K562 (cell line): ENCODE data around the gene FAM83E. TPM values are rescaled to one million over a fixed set of nuclear protein-coding genes. Genes with fewer than 3 reads are reported as not detected.

Source experiments
- ASH1L ChIP-seq: fragments of 450-650 bp; IDR thresholded peaks from 2 replicates; pipeline ENCODE4 v1.6.1; 2018; ENCODE audit warnings: borderline replicate concordance, mild to moderate bottlenecking, low read depth; ENCODE audit not compliant: partially characterized antibody
- GMEB1 ChIP-seq: fragments of 250-450 bp; sonication (Bioruptor Pico); IDR thresholded peaks from 2 replicates; pipeline ENCODE4 v1.4.0; 2020; ENCODE audit warnings: mild to moderate bottlenecking
- PHB2 ChIP-seq: fragments of 450-650 bp; IDR thresholded peaks from 2 replicates; pipeline ENCODE4 v1.6.1; 2017; ENCODE audit warnings: low read depth
- SRSF3 ChIP-seq: fragments of 200-400 bp; formaldehyde crosslinking; IDR thresholded peaks from 2 replicates; pipeline ENCODE4 v1.6.1; 2016; ENCODE audit warnings: mild to moderate bottlenecking, low read length, moderate library complexity; ENCODE audit not compliant: insufficient read depth
- STAT6 ChIP-seq: sonication (generic); formaldehyde crosslinking; IDR thresholded peaks from 2 replicates; pipeline ENCODE4 v1.8.1; 2023; ENCODE audit warnings: mild to moderate bottlenecking, missing genetic modification reagents
- TCF7 ChIP-seq: sonication (generic); IDR thresholded peaks from 2 replicates; pipeline ENCODE4 v1.6.1; 2016; ENCODE audit warnings: antibody characterized with exemption, borderline replicate concordance
- ZBTB49 ChIP-seq: sonication (generic); formaldehyde crosslinking; IDR thresholded peaks from 2 replicates; pipeline ENCODE4 v1.8.0; 2022; ENCODE audit warnings: missing genetic modification reagents, mild to moderate bottlenecking, borderline replicate concordance
- ZNF121 ChIP-seq: sonication (generic); formaldehyde crosslinking; conservative IDR thresholded peaks from 2 replicates; pipeline ENCODE4 v1.8.0; 2022; ENCODE audit warnings: missing genetic modification reagents
- ZNF140 ChIP-seq: fragments of 250-450 bp; sonication (Bioruptor Pico); IDR thresholded peaks from 2 replicates; pipeline ENCODE4 v1.8.0; 2021; ENCODE audit warnings: moderate library complexity, mild to moderate bottlenecking, inconsistent platforms
- polyA plus RNA-seq, 8 experiments: library from polyadenylated mRNA; depleted of rRNA in 4 of 8; stranded (reverse) in 5 of 8; unstranded in 3 of 8; fragments of >200 nt; fragmentation: Nextera tagmentation in 2 of 8; fragmentation: Illumina TruSeq in 1 of 8; extraction: Ambion mirVana in 2 of 8; extraction: Trizol in 1 of 8; gene quantifications; 2 replicates each; pipeline versions ENCODE4 v1.2.1 to v1.2.3, GENCODE V29; 2011 to 2014; ENCODE audit warnings: inconsistent platforms in 1 of 8, missing spikeins in 1 of 8
- total RNA-seq, 7 experiments: library from RNA; depleted of rRNA in 6 of 7; stranded (reverse); fragments of >200 nt in 6 of 7; fragmentation: Illumina TruSeq in 2 of 7; extraction: Trizol in 2 of 7; gene quantifications; 2 replicates each; pipeline versions ENCODE4 v1.2.1 to v1.2.3, GENCODE V29; 2011 to 2021; ENCODE audit warnings: low replicate concordance in 1 of 7
- TF ChIP-seq, protein P1 (sequence below): fragments of 250-450 bp; sonication (Bioruptor Pico); IDR thresholded peaks from 2 replicates; pipeline ENCODE4 v1.8.0; 2021; ENCODE audit warnings: mild to moderate bottlenecking, moderate library complexity
- TF ChIP-seq, protein P2 (sequence below): sonication (generic); formaldehyde crosslinking; IDR thresholded peaks from 2 replicates; pipeline ENCODE4 v1.8.0; 2022; ENCODE audit warnings: mild to moderate bottlenecking, missing genetic modification reagents
- TF ChIP-seq, protein P3 (sequence below): fragments of 250-450 bp; sonication (Bioruptor Pico); IDR thresholded peaks from 2 replicates; pipeline ENCODE4 v1.4.0; 2020; ENCODE audit warnings: mild to moderate bottlenecking, moderate library complexity, borderline replicate concordance

FAM83E gene
- total and polyA plus RNA-seq, 9 of the 15 experiments (the other 6 are each of a cell fraction or from before 2014, with no cell fraction given), result 0.15 to 0.87 (median 0.29) TPM; not detected in 4

DNA sequence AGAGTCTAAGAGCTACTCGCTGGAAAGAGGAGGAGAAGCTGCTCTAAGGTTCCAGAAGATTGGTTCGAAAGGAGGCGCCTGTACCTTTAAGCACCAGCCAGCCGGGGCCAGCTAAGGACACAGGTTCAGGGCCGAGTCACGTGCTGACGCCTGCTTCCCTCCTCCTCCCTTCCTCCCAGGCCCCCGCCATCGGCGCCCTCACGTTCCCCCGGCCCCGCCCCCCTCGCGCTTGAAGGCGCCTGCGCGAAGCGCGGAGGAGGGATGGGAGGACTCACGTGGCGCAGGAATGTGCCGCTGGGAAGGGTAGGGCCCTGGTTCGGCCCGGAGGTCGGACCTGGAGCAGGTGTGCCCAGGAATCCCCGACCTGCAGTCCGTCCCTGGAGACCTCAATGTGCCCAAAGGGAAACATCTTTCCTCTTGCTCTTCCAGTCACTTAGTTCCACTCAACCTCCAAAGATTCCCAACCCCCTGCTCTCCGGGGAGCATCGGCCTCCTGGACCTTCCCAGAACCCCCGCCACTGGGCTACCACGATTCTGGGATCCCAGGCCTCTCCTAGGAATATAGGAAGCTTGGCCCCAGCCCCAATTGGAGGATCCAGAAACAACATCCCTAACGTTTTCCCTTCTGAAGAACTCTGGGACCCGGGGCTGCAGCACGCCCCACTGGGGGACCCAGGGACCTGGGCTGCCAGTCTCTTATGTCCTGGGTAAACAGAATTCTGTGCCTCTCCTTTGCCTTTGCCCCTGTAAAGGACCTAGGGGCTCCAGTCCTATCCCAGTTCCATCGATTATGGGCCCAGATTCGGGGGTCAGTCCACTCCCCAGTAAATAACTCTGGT, 19.8 kb upstream of the FAM83E start (continued):
- TF ChIP-seq SRSF3, result no peak
- TF ChIP-seq GMEB1 (CRISPR knock-in tag), result peak; percentile 70
- no peak for TF ChIP-seq PHB2
- no peak for TF ChIP-seq ZNF140 (CRISPR knock-in tag)
- TF ChIP-seq, protein P1, sequence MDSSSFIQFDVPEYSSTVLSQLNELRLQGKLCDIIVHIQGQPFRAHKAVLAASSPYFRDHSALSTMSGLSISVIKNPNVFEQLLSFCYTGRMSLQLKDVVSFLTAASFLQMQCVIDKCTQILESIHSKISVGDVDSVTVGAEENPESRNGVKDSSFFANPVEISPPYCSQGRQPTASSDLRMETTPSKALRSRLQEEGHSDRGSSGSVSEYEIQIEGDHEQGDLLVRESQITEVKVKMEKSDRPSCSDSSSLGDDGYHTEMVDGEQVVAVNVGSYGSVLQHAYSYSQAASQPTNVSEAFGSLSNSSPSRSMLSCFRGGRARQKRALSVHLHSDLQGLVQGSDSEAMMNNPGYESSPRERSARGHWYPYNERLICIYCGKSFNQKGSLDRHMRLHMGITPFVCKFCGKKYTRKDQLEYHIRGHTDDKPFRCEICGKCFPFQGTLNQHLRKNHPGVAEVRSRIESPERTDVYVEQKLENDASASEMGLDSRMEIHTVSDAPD (CRISPR knock-in tag), result no peak
- no peak for TF ChIP-seq TCF7
- TF ChIP-seq, protein P2, sequence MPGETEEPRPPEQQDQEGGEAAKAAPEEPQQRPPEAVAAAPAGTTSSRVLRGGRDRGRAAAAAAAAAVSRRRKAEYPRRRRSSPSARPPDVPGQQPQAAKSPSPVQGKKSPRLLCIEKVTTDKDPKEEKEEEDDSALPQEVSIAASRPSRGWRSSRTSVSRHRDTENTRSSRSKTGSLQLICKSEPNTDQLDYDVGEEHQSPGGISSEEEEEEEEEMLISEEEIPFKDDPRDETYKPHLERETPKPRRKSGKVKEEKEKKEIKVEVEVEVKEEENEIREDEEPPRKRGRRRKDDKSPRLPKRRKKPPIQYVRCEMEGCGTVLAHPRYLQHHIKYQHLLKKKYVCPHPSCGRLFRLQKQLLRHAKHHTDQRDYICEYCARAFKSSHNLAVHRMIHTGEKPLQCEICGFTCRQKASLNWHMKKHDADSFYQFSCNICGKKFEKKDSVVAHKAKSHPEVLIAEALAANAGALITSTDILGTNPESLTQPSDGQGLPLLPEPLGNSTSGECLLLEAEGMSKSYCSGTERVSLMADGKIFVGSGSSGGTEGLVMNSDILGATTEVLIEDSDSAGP, result peak; percentile 96
- no peak for TF ChIP-seq STAT6 (CRISPR knock-in tag)
- TF ChIP-seq ASH1L, result no peak
- no peak; the same call in 1 of the 2 replicates for TF ChIP-seq ZBTB49 (CRISPR knock-in tag)
- TF ChIP-seq, protein P3, sequence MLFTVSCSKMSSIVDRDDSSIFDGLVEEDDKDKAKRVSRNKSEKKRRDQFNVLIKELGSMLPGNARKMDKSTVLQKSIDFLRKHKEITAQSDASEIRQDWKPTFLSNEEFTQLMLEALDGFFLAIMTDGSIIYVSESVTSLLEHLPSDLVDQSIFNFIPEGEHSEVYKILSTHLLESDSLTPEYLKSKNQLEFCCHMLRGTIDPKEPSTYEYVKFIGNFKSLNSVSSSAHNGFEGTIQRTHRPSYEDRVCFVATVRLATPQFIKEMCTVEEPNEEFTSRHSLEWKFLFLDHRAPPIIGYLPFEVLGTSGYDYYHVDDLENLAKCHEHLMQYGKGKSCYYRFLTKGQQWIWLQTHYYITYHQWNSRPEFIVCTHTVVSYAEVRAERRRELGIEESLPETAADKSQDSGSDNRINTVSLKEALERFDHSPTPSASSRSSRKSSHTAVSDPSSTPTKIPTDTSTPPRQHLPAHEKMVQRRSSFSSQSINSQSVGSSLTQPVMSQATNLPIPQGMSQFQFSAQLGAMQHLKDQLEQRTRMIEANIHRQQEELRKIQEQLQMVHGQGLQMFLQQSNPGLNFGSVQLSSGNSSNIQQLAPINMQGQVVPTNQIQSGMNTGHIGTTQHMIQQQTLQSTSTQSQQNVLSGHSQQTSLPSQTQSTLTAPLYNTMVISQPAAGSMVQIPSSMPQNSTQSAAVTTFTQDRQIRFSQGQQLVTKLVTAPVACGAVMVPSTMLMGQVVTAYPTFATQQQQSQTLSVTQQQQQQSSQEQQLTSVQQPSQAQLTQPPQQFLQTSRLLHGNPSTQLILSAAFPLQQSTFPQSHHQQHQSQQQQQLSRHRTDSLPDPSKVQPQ (CRISPR knock-in tag), result peak; percentile 87; the same call in 1 of the 2 replicates
- TF ChIP-seq ZNF121, result no peak
